ENCODE results near the gene SRGAP1. TPM values are rescaled to one million over a fixed set of nuclear protein-coding genes. Genes with fewer than 3 reads are reported as not detected.

The SRGAP1 gene
- total and polyA plus RNA-seq, 2 of the 13 experiments (the other 11 are each of a cell fraction or from before 2014, with no cell fraction given) = 1.6 to 3.4 TPM

- Histone ChIP-seq H3K9me3 (ENCODE audit: low read length) (no peaks in the 10 kb centered on the region), H3K9ac (ENCODE audit: insufficient read depth, low read depth, low read length) (no peak overlapping the region), H3K4me2 (ENCODE audit: low read depth, low read length) (no peak overlapping the region), H3K27ac (ENCODE audit: extremely low read length, insufficient read depth, low read length) (no peak overlapping the region), H3K4me3 (replicated peaks in 1 of 3; ENCODE audit: insufficient read depth in 1 of 3, low read depth in 2 of 3, low read length in 3 of 3) (no peak overlapping the region), H2AFZ (ENCODE audit: low read length) (no peak overlapping the region), H3K36me3 (replicated peaks in 1 of 2; ENCODE audit: control insufficient read depth in 1 of 2, insufficient read depth in 2 of 2, low read length in 2 of 2) (no peaks in the 10 kb centered on the region), H3K79me2 (ENCODE audit: insufficient read depth, low read length) (no peaks in the 10 kb centered on the region), H4K20me1 (ENCODE audit: insufficient read depth, low read length) (no peaks in the 10 kb centered on the region), H3K4me1 (ENCODE audit: insufficient read depth, low read length) (no peaks in the 10 kb centered on the region), H3K27me3 (ENCODE audit: control insufficient read depth in 1 of 2, insufficient read depth in 2 of 2, low read length in 2 of 2) (no peaks in the 10 kb centered on the region)
- FAIRE-seq (no peak), DNase-seq (ENCODE audit: low spot score) (no peak), ATAC-seq (no peak)
- BruUV-seq (replicated peaks) = no TSS peak
- ChIA-PET POLR2A (no interaction called here), CTCF (ENCODE audit: low intra/inter-chr PET ratio, low total read pairs) (no interaction called here)
- in situ Hi-C loops (cut with HindIII; ENCODE audit: extremely low pct_ligation_motif_present, low pct_unique_long_range_greater_than_20kb) = no loop called here
- intact Hi-C loops (cut with micrococcal nuclease; ENCODE audit: unreplicated experiment) = no loop called here
- TF ChIP-seq CSRNP1 (CRISPR knock-in tag; IDR thresholded peaks at IDR 0.05) (no peak), MXI1 (IDR thresholded peaks at IDR 0.05; ENCODE audit: borderline replicate concordance, low read depth, low read length) (no peak), MAFK (conservative IDR thresholded peaks at IDR 0.05 in 1 of 2, IDR thresholded peaks at IDR 0.05 in 1 of 2; ENCODE audit: low read length in 2 of 2) (peak; percentile 74 to 87), MAFF (IDR thresholded peaks at IDR 0.05; ENCODE audit: low read depth, low read length) (peak; percentile 78)
- 92% methylated on average over 3 of the region's 3 CpGs for WGBS (ENCODE audit: low lambda C conversion rate)
Measured at GRCh38 chr12:63961543-63961942, 117.0 kb downstream of the SRGAP1 start.

- ATAC-seq (no peak), DNase-seq (ENCODE audit: low spot score) (no peak), FAIRE-seq (no peak)
- Histone ChIP-seq H3K27me3 (ENCODE audit: control insufficient read depth in 1 of 2, insufficient read depth in 2 of 2, low read length in 2 of 2) (no peaks in the 10 kb centered on the region), H3K27ac (ENCODE audit: extremely low read length, insufficient read depth, low read length) (no peak overlapping the region), H4K20me1 (ENCODE audit: insufficient read depth, low read length) (no peaks in the 10 kb centered on the region), H3K4me3 (replicated peaks in 1 of 3; ENCODE audit: insufficient read depth in 1 of 3, low read depth in 2 of 3, low read length in 3 of 3) (no peak overlapping the region), H3K9ac (ENCODE audit: insufficient read depth, low read depth, low read length) (no peak overlapping the region), H3K4me2 (ENCODE audit: low read depth, low read length) (no peak overlapping the region), H3K36me3 (replicated peaks in 1 of 2; ENCODE audit: control insufficient read depth in 1 of 2, insufficient read depth in 2 of 2, low read length in 2 of 2) (no peaks in the 10 kb centered on the region), H3K79me2 (ENCODE audit: insufficient read depth, low read length) (no peaks in the 10 kb centered on the region), H3K9me3 (ENCODE audit: low read length) (no peaks in the 10 kb centered on the region), H3K4me1 (ENCODE audit: insufficient read depth, low read length) (no peaks in the 10 kb centered on the region), H2AFZ (ENCODE audit: low read length) (no peak overlapping the region)
- intact Hi-C loops (cut with micrococcal nuclease; ENCODE audit: unreplicated experiment) = no loop called here
- WGBS (ENCODE audit: low lambda C conversion rate) = 93% methylated on average over 2 of the region's 2 CpGs
- POLR2A ChIA-PET = no interaction called here
- CTCF ChIA-PET (ENCODE audit: low intra/inter-chr PET ratio, low total read pairs) = no interaction called here
- in situ Hi-C loops (cut with HindIII; ENCODE audit: extremely low pct_ligation_motif_present, low pct_unique_long_range_greater_than_20kb) = no loop called here
- no TSS peak for BruUV-seq (replicated peaks)
- TF ChIP-seq ZNF3 (CRISPR knock-in tag; IDR thresholded peaks at IDR 0.05) = no peak
- no peak for TF ChIP-seq TFE3 (CRISPR knock-in tag; IDR thresholded peaks at IDR 0.05)
- no peak for TF ChIP-seq FLYWCH1 (CRISPR knock-in tag; IDR thresholded peaks at IDR 0.05)
- TF ChIP-seq CTCF (CRISPR knock-in tag; IDR thresholded peaks at IDR 0.05) = no peak
- TF ChIP-seq RBM39 (IDR thresholded peaks at IDR 0.05; ENCODE audit: low read depth, low read length, poor library complexity, severe bottlenecking) = no peak
- no peak for TF ChIP-seq ZNF615 (CRISPR knock-in tag; IDR thresholded peaks at IDR 0.05; ENCODE audit: borderline replicate concordance)
- TF ChIP-seq ZNF557 (CRISPR knock-in tag; IDR thresholded peaks at IDR 0.05) = no peak
- TF ChIP-seq KDM3A (CRISPR knock-in tag; IDR thresholded peaks at IDR 0.05; ENCODE audit: low read depth) = no peak
- no peak for TF ChIP-seq ZSCAN21 (CRISPR knock-in tag; IDR thresholded peaks at IDR 0.05; ENCODE audit: borderline replicate concordance)
Measured at GRCh38 chr12:63963868-63964267, 119.4 kb downstream of the SRGAP1 start.
